Activated CD8-positive, alpha-beta memory T cell treated with anti-CD3 and anti-CD28 coated beads for 36 hours (primary cell): ENCODE measurements around the gene DHX40. TPM values are rescaled to one million over a fixed set of nuclear protein-coding genes. Genes with fewer than 3 reads are reported as not detected.

ENCODE experiments used
- CTCF ChIA-PET: fragments of 350-600 bp; sonication (Branson Sonifier 250); formaldehyde crosslinking; loops from one replicate; lab custom pipeline; 2021; ENCODE audit warnings: antibody characterized with exemption; lab: Charles Lee
- POLR2A ChIA-PET: fragments of 350-600 bp; sonication (Branson Sonifier 250); formaldehyde crosslinking; loops from one replicate; lab custom pipeline; 2021; ENCODE audit warnings: antibody characterized with exemption; lab: Charles Lee
- total RNA-seq, 2 experiments: library from RNA; stranded (reverse); gene quantifications; one replicate each; pipeline ENCODE4 v1.2.3, GENCODE V29; 2021

Gene DHX40
- total RNA-seq, 2 experiments from 2014 or later: 21.3 to 22.2 TPM

- CTCF ChIA-PET: interaction anchor here (1.2 kb wide), 1 partner anchor 218 kb away, joined by 5 read pairs; no protein-coding TSS in a partner anchor
- POLR2A ChIA-PET: interaction anchor here (0.5 to 1.8 kb wide), 6 partner anchors 15 to 989 kb away, joined by 3 to 11 read pairs (median 5); partner anchors contain the start of gene DHX40
Observed at GRCh38 chr17:59620064-59620359, 54.6 kb downstream of the DHX40 start.

DNA sequence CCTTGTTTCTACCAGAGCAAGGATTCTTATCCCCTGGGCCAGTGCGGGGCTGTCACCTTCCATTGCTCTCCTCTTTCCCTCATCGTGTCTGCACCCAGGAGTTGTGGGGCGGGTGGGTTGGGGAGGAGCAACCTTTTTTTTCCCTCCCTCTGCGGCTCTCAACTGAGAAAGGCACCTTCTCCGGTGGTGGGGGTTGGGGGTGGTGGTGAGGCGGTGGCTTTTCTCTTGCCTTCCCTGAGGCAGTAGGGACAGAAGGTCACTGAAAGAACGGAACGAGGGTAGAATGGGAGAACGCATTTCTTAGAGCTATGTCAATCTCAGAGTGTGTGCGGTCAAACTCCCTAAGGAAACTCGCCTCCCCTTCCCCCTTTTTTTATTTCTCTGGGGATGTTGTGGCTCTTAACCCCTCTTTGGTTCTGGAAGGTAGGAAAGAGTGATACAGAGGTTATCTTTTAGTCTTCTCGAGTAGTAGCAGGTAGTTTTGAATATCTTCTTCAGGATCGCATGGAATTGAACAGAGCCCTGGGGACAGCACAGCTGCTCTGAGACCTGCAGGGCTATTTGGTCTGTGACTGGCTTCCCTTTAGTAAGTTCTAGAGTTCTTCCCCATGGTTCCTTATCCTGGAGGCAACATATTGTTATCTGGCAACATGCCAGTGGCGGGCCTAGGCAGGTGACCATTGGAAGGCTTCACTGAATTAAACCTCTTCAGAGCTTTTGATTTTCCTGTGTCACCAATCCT, 55.3 kb downstream of the DHX40 start:
- POLR2A ChIA-PET: interaction anchor here (0.7 to 1.8 kb wide), 2 partner anchors 14 to 989 kb away, joined by 3 to 6 read pairs; no protein-coding TSS in a partner anchor
- CTCF ChIA-PET: no interaction called here

- CTCF ChIA-PET: no interaction called here
- POLR2A ChIA-PET: no interaction called here
Observed at GRCh38 chr17:59621771-59622170, 56.4 kb downstream of the DHX40 start.

GRCh38 chr17:59623151-59623550, 57.7 kb downstream of the DHX40 start:
- ChIA-PET CTCF (no interaction called here), POLR2A (no interaction called here)

- ChIA-PET CTCF (interaction anchor here (0.6 kb wide), 1 partner anchor 9 kb away, joined by 3 read pairs; no protein-coding TSS in a partner anchor), POLR2A (no interaction called here)
Observed at GRCh38 chr17:59626756-59627155, 61.3 kb downstream of the DHX40 start.

GRCh38 chr17:59627274-59627673, 61.9 kb downstream of the DHX40 start:
- CTCF ChIA-PET: interaction anchor here (0.6 kb wide), 1 partner anchor 9 kb away, joined by 3 read pairs; no protein-coding TSS in a partner anchor
- POLR2A ChIA-PET: no interaction called here

- ChIA-PET CTCF (no interaction called here), POLR2A (no interaction called here)
Observed at GRCh38 chr17:59627770-59628171, 62.4 kb downstream of the DHX40 start.

- POLR2A ChIA-PET: no interaction called here
- CTCF ChIA-PET: no interaction called here
Observed at GRCh38 chr17:59629174-59629573, 63.8 kb downstream of the DHX40 start.

DNA sequence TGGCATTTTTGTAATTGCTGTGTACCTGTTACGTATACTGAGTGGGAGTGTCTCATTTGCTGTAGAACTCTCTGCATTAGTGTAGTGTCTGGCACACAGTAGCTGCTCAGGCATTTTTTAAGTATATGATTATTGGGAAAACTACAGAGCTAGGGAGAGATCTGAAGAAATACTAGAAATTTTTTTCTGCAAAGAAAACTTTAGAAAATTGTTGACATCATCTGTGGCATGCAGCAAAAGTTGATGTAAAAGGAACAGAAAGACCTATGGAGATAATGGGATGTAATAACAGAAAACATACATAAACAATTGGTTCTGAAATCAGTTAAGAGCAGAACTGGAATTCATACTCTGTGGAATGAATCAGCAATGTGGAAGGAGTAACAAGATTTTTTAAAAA, 65.9 kb downstream of the DHX40 start:
- CTCF ChIA-PET: no interaction called here
- POLR2A ChIA-PET: no interaction called here

DNA sequence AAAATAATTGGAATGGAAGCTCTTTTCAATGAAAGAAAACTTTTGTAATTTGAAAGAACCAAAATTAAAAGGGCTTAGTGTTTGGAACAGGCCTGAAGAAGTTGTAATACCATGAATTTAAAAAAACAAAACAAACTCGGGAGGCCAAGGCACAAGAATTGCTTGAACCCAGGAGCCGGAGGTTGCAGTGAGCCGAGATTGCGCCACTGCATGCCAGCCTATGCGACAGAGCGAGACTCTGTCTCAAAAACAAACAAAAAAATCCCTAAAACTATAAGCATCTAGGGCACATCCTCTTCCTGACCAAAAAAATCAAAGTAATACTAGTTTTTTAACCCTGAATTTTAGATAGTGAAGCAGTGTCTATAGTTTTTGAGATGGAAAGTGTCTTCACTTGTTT, 67.0 kb downstream of the DHX40 start:
- POLR2A ChIA-PET: no interaction called here
- CTCF ChIA-PET: no interaction called here

- CTCF ChIA-PET: no interaction called here
- POLR2A ChIA-PET: no interaction called here
Observed at GRCh38 chr17:59633658-59634359, 68.4 kb downstream of the DHX40 start.

DNA sequence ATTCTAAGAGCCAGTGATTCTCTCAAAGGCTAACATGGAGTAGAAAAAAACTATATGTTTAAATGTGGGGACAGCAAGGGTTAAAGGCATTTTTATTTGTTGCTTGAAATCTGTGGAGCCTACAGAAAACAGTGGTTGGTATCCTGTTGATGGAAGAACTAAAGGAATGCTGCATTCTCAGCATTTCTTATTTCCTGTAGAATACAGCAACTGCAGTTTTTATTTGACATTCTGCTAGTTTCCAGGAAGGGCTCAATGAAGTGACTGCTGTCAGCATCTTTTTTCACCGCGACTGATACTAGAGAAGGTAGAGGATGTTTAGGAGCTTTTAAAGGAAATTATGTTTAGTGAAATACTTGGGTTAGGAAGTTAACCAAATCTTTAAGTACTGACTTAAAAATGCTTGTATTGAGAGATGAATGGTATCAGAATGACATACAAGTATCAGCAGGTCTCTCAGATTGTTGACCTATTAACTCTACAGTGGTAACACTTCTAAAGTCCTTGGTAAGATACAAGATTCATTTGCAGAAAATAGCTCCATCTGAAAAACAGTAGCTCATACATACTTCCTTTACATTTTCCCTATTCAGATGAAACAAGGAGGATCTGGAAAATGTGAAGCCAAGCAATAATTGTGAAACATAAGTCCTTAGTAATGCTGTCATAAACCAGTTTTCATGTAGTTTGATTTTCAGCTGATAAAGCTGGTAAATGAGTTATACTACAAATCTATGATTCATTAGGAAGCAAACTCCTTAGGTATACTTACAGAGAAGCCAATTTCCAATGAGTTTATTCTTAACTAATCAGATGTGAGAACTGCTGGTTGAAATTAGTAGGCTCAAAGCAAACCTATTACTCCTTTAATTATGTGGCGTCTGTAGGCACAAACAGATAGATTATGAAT, 69.5 kb downstream of the DHX40 start:
- ChIA-PET POLR2A (interaction anchor here (1.2 kb wide), 1 partner anchor 15 kb away, joined by 6 read pairs; the partner anchor contains the start of gene CLTC), CTCF (no interaction called here)

- CTCF ChIA-PET: no interaction called here
- POLR2A ChIA-PET: interaction anchor here (0.6 kb wide), 1 partner anchor 456 kb away, joined by 4 read pairs; no protein-coding TSS in a partner anchor
Observed at GRCh38 chr17:59637611-59638310, 72.4 kb downstream of the DHX40 start.

DNA sequence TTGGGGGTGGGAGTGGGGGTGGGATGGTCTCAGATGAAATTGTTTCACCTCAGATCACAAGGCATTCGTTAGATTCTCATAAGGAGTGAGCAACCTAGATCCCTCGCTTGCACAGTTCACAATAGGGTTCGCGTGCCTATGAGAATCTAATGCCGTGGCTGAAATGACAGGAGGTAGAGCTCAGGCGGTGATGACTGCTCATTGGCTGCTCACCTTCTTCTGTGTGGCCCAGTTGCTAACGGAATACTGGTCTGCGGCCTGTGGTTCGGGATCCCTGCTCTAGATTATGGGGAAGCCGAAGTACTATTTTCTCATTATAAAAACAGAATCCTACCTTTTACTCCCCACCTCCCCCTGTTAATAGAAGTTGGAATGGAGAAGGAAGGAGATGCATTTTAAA, 73.1 kb downstream of the DHX40 start:
- CTCF ChIA-PET: no interaction called here
- POLR2A ChIA-PET: no interaction called here

- CTCF ChIA-PET: interaction anchor here (0.5 kb wide), 1 partner anchor 41 kb away, joined by 4 read pairs; no protein-coding TSS in a partner anchor
- POLR2A ChIA-PET: no interaction called here
Observed at GRCh38 chr17:59641799-59642484, 76.5 kb downstream of the DHX40 start.

- ChIA-PET CTCF (interaction anchor here (0.5 kb wide), 1 partner anchor 42 kb away, joined by 4 read pairs; no protein-coding TSS in a partner anchor), POLR2A (interaction anchor here (0.5 kb wide), 1 partner anchor 170 kb away, joined by 7 read pairs; no protein-coding TSS in a partner anchor)
Observed at GRCh38 chr17:59642565-59642964, 77.2 kb downstream of the DHX40 start.

DNA sequence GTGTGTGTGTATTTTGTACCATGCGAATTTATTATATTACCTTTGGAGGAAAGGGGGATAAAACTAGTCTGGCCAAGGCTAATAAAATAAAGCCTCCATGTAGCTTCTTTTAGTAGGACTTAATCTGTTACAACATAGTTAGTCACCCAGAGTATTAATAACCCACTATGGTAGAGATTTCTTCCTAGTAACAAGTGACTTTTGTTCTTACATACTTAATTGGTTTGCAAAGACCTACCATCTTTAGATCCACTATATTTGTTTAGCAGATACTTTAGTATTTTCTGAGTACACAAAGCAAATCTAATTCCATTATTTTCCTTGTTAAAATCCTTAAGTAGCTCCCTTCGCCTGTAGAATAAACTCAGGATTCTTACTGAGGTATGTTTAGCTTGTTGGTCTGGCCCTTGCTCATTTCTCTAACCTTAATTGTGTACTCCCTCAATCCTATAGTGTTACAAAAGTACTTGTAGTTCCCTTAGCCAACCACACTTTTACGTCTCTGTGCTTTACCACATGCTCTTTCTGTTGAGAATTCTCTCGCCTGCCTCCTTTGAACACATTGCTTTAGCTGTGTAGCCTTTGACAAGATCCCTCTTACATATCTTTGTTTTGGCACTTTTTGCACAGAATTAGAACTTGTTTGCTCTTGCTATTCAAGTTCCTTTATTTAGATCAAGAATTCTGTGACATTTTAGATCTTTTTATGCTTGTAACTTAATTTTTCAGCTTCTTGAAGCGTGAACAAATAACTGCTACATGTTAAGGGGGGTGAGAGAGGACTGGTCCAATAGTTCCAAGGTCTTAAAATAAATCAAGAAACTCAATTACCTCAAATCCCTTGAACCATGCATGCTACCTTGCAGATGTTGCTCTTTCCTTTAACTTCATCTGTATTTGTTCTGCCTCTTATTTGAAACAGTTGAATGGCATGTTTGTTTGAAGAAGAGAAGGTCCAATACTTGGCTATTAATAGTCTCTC, 78.0 kb downstream of the DHX40 start:
- CTCF ChIA-PET: no interaction called here
- POLR2A ChIA-PET: interaction anchor here (0.5 kb wide), 1 partner anchor 171 kb away, joined by 7 read pairs; no protein-coding TSS in a partner anchor
